GM19452 (cell line): ENCODE results near the gene MITF.
"Not testable (repeated sequence)": the region's sequence is repeated elsewhere in the genome, so short reads cannot be mapped to it uniquely, and the experiment has no call there.

Source experiments
- ATAC-seq: cut with Tn5 transposase; IDR thresholded peaks from one replicate; pipeline ENCODE4 v1.9.1; 2021; ENCODE audit not compliant: unreplicated experiment

The MITF gene

DNA sequence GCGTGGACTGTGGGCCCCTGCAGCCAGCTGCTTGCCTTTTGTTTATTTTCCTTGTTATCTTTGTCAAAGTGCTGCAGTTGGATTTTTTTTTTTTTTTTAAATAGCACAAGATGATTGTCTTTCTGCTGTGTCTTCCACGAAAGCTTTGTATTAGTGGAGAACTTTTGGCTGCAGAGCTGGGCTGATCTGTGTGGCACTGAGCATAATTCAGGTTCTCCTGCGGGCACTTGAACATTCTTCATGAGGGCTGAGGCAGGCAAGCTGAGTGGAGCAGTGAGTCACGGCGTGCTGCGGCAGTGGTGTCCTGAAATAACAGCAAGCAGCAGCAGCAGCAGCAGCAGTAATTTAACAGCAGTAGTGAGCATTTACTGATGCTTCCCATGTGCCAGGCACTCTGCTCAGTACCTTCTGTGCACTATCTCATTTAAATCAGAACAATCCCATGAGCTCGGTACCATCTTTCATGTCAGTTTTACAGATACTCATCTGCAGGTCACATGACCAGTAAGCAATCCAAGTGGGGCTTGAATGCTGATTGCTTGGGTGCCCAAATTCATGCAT is 45.8 kb downstream of the MITF start:
- ATAC-seq = no peak

DNA sequence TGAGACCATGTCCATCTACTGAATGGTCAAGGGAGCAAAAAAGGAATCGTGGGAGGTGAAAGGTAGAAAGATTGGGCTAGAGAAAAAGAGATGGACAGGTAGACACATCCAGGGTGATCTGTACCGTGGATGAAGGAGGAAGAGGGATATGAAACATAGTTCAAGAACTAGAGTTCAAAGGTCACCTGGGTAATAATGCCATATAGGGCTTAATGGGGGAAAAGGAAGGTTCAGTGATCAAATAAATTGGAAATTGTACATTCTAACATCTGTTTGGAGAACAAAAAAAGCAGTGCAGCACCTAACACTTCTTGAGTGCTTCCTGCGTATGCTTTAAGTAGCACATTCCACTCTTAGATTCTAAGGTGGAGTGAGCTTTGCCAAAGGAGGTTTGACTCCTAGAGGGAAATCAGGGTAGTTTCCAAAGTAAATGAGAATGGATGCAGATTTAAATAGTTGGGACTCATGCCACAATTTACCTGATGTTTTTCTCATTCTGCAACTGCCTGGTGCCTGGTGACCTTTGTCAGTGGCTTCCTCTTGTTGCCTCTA is 46.6 kb downstream of the MITF start:
- no peak for ATAC-seq

- ATAC-seq = no peak
These were observed 47.6 kb downstream of the MITF start for GRCh38 chr3:69786854-69787253.

DNA sequence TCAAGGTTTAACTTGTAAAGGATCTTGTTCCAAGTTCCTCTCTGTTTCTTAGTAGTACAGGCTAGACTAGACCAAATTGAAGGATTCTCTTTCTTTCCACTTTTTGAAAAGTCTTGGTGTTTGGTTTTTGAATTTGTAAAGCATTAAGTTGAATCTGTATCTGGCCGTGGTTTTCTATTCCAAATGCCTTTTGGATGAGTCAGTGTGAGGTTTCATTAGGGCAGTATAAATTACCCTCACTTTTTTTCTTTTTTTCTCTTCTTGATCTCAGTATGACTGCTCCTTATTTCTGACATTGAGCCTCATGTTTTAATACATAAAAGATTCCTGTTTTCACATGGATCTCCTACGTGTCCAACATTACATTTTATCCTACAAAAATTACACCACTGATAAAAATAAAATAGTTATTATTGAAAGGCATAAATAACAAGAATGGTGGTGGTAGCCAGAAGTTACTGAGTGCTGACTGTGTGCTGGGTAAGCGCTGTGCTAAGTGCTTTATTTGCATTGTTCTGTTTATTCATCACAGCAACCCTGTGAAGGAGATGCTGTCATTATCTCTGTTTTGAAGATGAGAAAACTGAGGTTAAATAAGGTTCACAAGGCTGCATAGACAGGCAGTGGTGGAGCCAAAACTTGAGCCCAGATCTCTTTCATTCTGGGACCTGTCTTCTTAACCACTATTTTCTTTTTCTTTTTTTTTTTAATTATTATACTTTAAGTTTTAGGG is 48.3 kb downstream of the MITF start:
- no peak for ATAC-seq

DNA sequence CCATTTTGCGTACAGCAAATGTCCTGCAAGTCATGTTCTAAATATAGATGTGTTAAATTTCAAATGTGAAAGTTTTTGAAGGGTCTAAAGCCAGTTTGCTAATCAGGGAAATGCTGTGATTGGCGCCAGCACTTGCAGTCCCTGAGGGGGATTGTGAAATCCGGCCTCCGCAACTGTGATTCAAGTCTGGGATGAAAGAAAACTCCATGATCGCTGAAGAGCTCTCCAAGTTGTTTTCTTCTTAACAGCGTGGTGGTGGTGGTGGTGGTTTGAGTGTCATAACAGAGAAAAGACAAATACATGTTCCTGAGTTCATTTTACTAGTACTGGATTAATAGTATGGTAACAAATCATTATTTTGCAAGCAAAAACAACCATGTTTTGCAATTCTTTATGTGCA is 51.8 kb downstream of the MITF start:
- no peak for ATAC-seq

DNA sequence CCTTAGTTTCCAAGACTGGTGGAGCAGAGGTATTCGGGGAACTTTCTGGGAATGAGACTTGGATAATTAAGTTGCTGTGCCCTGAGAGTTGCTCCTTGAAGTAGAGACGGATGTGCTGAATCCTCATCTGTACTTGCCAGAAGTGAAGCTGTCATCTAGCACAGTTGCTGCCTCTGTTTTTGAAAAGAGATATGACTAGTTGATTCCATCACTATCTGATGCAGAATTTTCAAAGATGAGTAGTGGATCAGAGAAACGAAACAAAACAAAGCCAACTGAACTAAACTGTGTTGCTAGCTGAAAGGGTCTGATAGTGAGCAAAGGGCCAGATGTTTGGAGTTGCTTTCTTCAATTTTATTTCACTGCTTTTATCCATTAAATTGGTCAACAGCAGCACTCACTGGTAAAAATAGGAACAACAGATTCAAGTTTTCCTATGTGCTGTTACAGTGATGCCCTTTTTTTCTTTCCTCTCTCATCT is 52.7 kb downstream of the MITF start:
- ATAC-seq = no peak

GRCh38 chr3:69796126-69796525 is 56.9 kb downstream of the MITF start:
- ATAC-seq = not testable (repeated sequence)

DNA sequence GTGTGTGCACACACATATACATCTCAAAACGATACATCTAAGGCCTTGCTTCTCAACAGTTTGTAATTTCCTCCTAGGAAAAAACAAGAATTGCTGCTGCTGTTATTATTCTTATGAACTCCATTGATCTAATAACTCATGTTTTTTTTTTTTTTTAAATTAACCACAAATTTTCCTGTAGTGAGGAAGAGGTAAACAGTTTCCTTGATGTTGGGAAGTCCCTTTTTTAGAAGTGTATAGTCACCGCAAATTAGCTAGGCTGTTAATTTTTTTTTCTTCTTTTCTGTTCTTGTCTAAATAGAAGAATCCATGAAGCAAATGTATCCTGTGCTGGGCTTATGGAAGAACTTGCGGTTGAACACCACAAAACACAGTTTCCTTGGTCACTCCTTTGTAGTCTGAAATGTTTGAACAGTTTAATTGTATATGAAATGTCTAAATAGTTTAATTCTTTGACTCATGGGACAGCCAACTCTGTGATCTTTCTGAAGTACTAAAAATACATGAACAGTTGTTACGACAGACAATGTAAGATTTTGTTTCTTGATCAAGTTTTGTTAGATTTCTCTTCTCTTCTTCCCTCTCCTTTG is 64.5 kb downstream of the MITF start:
- no peak for ATAC-seq

DNA sequence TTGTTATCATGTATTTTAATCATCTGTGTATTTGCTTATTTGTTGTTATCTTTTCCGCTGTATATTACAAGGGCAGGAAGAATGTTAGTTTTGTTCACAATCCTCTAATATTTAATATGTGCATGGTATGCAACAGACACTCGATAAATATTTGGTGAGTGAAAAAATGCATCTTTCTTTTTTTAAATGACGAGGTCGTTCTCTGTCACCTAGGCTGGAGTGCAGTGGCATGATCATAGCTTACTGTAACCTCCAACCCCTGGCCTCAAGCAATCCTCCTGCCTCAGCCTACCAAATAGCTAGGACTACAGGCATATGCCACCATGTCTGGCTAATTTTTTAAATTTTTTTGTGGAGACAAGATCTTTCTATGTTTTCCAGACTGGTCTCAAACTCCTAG is 66.2 kb downstream of the MITF start:
- ATAC-seq = no peak

DNA sequence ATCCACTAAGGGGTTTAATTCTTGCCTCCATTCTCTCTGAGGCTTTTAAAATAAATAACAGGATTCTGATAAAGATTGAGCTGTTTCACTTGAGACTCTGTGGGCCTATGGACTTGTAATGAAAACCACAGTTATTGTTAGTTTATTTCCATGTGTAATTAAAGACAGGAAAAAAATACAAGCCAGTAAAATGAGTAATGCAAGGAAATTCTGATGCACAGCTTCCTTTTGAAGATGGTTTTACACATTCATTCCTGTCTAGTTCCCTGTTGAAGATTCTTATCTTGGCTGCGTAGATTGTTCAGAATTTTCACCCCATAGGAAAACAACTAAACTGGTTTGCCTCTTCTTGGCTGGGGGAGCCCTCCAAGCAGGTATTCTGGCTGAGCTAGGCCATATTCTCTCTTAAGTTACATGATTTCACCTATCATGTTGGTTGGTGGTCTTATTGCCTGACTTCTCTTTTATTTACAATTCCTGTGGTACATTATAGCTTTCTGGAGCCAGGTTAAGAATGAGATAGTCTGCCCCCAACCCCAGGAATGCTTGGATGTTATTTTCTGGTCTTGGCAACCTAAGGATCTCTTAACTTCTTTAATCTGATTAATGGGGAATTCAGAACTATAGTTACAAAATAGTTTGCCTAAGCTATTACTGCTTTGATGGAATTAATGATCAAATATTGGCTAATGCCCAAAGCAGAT is 67.6 kb downstream of the MITF start:
- ATAC-seq = no peak

GRCh38 chr3:69807674-69808073 is 68.4 kb downstream of the MITF start:
- no peak for ATAC-seq

DNA sequence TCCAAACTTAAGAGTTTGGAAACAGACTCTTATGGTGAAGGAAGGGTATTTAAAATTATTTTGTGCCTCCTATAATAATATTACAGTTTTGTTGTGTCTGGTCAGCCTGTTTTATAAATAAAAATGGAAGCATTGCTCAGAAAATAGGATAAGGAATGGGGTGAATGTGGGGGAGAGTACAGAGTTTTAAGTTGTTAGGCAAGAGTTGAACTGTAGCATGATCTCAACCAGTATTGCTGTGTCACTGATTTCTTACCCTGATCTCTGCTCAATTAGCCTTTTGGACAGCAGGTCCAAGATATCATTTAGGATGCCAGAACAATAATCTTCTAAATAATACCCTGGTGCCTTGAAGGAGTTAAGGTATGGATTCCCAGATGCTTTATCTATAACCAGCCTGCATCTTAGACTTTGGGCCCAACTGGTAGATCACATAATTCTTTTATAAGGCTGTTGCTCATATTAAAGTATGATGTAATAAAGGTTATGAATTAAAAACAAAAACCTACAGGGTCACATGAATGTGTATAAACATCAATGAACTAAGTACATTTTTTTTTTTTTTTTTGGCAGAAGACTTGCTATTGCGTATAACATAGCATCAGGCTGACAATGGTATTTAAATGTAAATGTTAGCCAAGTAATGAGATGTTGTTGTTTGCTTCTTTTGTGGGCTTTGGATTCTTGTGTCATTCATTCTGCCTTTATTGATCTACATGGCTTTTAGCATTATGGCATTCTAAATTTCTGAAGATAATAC is 70.0 kb downstream of the MITF start:
- ATAC-seq = no peak

DNA sequence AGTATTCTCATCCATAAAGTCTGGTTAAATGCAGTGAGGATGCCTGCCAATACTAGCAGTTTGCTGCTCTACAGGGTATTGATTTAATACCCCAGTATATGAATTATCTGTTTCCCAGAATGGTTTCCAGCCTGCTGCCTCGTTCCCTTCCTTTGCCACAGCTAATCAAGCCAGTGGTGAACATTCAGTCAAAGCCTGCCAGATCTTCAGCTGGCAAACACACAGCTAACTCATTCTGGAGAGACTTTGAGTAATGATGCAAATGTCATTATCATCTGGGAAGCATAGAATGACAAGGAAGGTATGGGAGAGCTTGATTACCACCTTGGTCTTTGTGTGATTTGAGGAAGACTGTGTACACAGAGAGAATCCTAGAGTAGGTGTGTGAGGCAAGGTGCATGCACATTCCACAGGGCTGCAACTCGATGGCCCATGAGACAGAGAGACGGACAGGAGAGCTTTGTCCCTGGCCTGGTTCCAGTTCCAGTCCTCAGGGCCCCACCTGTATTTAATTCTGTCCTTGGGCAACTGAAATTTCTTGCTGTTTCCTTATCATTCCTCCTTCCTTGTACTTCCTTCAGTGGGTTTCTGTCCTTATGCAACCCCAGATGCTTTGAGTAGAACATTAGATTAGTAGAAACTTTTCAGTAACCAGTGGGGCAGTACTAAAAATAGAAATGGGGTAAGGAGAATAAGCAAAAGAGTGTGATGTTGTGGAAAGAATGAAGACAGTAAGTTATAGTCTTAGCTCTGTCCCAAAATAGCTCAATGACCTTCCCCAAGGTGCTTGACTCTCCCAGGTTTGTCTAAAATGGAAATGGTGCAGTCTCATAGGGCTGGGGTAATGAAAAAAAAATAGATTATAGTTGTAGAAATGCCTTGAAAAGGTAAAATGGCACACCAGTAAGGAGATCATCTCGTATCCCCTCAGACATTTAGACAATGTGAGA is 72.5 kb downstream of the MITF start:
- ATAC-seq = no peak

DNA sequence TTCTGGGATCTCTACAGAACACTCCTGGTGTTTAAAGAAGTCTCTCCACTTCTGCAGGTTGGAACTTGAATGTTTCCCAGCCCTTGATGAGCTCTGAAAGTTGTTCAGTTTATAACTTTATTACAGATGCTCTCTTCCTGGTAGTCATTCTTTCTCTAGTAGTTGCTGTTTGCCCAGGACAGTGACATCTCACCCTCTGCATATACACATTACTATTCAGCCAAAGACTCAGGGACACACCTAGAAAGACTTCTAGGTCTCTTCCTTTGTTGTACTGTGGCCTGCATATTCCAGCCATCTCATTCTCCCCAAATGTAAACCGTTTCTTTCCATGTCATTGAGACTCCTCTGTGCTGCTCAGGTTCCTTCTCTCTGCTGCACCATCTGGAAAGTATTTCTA is 76.7 kb downstream of the MITF start:
- no peak for ATAC-seq

GRCh38 chr3:69817988-69818387 is 78.7 kb downstream of the MITF start:
- ATAC-seq = no peak

DNA sequence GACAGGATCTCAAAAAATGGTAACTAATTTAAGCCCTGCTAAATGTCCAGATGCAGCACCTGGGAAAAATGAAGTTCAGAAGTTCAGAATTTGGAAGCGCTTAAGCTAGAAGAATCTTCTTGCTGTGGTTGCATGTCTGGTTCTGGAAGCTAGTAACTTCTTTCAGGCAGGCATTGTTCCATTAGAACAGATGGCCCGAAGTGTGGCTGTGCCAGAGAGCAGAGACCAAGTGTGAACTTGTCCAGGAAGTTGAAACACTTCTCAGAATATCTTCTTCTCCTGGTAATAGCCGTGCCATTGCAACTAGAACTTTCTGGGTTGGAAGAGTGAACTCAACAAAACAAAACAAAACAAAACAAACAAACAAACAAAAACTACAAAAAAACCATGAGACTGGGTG is 80.0 kb downstream of the MITF start:
- ATAC-seq = no peak

DNA sequence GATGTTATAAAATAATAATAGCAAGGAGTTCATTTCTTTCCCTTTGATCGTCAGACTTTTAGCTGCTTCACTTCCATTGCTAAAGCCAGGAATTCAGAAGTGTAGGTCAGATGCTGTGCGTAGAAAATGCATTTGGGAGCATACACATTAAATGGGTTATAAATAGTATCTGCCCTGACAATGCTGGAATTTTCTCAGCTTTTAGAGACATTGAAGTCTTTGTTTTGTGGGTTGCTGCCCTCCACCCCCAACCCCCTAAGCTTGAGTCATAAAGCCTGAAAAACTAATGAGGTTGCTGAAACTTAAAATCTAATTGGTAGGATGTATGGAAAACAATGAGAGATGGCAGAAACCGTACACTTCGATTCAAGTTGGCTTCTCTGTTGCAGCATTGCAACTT is 81.9 kb downstream of the MITF start:
- ATAC-seq = no peak

DNA sequence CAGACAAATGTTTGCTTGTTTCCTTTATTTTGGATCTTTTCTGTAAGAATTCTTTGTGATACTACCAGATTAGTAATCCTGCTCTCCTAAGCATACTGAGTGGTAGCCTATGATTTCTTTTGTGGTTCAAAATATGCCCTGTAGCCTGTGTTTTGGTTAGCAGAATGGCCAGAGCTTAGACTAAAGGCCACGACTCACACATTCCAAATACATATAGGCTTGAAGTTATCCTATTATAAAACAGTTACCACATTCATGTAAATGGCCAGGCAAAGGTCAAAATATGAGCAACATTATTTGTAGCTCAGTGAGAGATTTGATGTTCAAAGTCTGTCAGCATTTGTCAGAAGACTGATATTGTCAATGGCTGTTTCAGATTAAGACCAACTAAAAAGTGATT is 84.5 kb downstream of the MITF start:
- no peak for ATAC-seq

- no peak for ATAC-seq
These were observed 86.2 kb downstream of the MITF start for GRCh38 chr3:69825446-69825845.

DNA sequence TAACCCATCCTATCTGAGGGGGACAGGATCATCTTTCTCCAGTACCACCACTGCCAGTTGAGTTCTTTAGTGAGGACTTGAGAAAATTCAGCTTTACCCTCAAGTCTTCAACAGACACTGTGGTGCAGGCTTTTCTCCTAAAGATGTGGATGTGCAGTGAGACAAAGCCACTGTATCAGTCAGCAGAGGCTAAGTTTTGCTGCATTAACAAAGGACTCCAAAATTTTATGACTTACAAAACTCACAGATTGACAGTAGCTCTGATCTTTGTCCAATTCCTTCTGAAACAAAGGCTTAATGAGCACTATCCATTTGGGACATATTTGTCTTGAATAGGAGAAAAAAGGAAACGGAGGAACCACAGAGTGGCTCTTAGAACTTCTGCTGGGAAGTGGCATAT is 87.9 kb downstream of the MITF start:
- no peak for ATAC-seq
